ENCODE results near the gene ACAP1.

The ACAP1 gene

DNA sequence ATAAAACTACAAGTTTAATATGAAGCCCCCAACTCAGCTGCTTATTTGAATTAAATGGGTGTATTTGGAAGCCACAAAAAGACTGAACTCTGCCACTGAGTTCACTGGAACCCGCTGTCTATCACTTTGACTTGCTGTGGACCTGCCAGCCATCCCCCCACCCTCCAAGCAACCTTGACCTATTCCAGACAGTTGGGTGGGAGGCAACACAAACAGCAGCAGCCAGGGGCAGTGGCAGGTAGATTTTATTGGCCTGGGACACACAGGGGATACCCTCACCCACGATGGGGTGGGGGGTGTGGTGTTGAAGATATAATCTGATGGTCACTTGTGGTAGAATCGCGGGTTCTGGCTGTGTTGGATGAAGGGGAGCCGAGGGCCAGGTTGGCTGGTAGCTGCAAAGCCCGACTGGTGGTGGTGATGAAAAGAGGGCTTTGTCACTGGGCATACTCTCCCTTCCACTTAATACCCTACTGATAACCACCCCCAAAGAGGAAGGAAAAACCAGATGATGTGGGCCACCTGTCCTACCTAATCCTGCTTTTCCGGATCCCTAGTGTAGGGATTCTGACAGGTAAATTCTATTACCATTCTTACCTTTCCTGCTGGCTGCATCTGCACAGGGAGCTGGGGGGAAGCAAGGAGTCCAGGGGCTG lies 23.8 kb upstream of the ACAP1 start:
- DNase-seq = no peak

DNA sequence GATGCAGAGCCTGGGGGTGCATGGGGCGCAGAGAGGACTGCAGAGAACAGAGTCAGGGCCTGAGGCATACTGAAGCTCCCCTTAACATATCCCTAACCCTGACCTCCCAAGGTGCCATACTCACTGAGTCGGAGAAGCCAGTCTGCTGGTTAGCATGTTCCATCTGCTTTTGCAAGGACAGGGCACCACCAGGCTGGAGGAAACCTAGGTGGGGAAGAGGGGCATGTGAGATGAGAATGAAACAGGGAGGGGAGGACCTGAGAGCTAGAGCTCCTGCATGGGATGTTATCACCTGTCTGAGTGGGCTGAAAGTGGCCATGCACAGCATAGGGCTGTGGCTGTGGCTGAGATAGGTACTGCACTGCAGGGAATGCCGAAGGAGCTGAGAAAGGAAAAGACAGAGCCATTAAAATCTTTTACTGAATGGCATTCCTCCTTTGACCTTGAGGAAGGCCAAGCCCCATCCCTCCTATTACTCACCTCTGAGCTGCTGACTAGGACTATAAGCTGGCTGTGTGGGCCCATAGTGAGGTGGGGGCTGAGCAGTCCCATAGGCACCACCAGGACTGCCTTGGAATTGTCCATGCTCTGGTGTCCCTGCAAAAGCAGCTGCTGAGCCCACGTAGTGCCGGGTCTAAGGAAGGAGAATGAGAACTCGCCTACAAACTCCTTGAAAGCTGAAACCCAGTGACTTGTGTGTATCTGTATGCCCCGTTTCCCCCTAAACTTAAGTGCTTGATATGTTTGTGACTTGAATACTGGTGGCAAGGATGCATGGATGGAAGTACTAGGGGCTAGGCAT lies 23.0 kb upstream of the ACAP1 start:
- no peak for DNase-seq

DNA sequence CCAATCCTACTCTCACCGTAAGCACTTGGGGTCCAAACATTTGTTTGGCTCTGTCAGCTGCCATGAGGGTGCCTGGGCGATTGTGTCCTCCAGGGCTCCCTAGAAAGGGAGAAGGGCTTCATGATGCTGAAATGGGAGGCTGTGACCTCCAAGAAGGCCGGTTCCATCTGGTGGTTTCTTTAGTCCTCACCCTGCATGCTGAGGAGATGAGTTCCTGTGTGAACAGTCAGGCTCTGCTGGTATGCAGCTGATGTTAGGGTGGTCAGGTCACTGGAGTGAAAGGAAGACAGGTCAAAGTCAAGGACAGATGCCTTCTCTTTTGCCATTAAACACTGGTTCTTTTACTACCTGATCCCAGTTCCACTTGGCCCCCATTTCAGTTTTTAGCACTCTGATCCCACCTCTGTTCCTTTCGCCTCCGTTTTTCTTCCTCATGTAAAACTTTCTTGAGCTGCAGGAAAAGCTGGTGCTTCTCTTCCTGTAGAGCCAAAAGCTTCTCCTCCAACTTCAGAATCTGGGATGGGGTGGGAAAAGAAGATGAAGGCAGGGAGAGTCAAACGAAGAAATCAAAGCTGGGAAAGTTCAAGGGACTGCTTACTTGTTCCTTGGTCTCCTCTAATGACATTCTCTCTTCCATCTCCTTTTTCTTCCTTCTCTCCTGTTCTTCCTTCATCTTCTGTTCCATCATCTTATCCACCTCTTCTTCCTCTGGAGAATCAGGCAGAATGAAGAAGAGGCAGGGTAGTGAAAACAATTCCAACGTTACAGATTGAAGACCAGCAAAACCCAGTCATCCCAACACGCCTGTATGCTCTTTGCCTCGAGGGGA lies 22.2 kb upstream of the ACAP1 start:
- DNase-seq = no peak

DNA sequence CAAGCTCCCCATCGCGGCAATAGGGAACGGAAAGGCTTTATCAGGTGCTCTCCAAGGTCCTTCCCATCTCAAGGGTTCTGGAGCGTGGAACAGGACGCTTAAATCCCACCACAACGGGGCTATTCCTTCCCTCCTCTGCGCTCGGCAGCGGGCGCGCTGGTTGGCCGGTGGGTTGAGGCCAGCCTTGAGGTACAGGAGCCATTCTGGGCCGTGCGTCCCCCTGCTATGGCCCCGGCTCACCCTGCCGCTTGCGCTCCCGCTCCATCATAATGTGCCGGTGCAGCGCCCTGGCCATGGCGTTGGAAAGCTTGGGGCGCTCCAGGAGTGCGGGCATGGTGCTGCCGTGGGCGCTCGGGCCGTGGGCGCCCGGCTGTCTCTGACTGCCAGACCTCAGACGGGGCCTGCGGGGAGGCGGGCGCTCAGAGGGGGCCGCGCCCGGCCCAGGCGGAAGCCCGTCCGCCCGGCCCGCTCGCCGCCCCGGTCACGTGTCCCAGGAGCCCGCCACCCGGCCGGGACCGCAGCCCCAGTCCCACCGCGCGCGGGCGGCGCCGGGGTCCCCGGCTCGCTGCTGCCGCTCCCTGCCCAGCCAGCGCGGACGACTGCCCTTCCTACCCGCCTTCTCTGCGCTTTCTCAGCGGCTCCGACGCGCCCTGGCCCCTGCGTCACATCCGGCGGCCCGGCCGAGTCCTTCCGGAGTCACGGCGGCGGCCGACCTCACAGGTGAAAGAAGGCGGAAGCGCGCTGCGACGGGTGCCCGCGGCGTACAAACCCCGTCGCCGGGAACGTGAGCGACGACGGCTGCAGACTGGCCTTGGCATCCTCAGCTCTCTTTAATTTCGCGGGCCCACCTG lies 21.4 kb upstream of the ACAP1 start, which contains the start of gene GPS2:
Gene GPS2, minus strand, starts transcription at position 642 of the 851 bp plus-strand sequence. Its CDS starts 308 bp downstream, at position 334.
- DNase-seq = peak; percentile 62

DNA sequence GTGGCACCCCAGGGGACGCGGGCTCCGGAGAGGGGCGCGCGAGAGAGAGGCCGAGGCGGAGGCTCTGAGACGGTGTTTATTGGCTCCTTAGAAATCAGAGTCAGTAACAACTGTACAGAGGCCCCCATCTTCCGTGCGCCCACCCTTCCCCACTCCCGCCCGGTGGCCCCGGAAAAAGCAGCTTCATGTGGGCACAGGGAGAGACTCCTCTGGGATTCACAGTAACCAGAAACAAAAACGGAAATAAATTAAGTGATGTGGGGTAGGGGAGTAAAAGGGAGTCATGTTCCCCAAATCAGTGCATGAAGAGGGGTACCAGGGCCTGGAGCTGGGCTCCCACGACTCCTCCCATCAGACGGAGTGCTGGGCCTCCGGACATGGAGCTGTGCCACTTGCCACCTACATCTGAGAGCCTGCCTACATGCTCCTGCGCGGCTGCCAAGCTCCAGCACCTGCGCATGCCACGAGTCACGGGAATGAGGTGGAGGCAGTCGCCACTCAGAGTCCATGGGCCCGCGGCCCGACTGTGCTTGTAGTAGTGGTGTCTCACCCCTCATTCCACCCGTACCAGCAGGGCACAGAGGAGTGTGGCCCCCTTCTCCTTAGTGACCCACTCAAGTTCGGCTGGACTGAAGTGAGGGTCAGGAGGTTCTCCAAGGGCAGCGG lies 20.6 kb upstream of the ACAP1 start:
- no peak for DNase-seq

DNA sequence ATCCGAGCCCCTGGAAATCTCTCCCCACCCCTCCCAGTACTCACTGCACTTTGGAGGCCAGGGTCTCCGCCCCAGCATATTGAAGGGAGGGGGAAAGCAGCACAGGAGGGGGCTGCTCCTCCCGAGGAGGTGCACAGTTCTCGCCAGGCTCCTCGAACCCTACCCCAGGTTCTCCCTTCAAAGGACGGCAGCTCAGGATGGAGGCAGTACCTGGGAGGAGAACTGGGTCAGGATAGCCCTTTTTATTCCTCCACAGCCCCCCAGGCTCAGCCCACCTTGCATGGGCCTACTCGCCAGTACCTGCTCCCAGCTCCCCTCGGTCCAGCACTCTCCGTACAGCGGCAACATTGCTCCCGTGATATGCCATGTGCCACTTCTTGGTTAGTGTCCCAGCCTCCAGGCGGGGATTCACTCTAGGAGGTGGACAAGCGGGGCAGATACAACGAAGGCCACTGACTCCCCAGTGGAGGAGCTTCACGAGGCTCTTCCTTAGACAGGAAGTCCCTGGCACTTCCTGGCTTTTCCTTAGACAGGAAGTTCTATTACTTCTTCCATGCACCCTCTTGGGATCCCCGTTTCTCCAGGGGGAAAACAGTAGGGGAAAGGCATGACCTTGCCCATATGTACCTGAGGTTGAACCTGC lies 19.0 kb upstream of the ACAP1 start:
- DNase-seq = no peak

DNA sequence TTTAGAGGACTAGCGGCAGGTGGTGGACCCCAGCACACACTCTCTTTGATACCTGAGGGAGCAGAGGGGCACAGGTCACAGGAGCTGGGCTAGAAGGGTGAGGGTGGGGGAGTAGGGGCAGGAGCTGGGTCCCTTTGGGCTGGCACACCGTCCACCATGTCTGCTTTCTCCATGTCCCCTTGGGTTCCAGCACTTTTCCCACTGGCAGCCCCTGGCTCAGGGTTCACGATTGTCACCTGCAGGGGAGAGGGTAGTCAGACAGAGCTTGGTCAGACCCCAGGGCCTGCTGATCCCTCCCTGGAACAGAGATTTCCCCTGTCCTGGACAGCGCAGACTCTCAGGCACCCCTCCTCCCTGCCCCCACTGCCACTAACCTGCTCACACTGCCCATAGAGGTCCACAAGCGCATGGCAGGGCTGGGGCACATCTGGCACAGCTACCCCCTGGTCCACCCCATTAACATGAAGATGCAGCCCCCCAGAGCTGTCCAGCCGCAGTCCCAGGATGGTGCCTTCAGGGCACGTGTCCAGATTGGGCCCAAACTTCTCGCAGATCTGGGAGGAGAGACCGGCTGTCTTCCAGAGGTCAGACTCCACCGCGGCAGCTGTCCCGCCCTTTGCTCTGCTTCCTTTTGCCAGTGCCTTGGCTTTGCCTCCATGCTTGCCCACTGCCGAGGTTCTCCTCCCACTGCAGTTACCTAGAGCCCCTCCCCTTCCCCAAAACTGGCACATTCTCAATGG lies 18.0 kb upstream of the ACAP1 start:
- DNase-seq = no peak

DNA sequence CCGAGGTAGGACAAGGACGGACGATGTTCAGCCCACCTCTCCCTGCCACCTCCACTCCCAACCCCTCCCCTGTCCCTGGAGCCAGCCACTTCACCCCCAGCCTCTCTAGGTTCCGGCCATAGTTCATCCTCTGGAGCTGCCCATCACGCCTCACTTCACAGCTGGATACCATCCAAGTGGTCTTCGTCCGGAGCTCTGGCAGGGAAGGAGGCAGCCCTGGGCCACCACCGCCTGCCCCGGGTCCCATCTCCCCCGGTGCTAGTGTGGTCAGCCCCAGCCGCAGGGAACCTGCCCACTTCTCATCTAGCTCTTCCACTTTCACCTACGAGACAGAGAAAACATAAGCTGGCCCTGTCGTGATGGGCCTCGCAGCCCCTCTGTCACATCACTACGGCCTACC lies 14.9 kb upstream of the ACAP1 start:
- no peak for DNase-seq

DNA sequence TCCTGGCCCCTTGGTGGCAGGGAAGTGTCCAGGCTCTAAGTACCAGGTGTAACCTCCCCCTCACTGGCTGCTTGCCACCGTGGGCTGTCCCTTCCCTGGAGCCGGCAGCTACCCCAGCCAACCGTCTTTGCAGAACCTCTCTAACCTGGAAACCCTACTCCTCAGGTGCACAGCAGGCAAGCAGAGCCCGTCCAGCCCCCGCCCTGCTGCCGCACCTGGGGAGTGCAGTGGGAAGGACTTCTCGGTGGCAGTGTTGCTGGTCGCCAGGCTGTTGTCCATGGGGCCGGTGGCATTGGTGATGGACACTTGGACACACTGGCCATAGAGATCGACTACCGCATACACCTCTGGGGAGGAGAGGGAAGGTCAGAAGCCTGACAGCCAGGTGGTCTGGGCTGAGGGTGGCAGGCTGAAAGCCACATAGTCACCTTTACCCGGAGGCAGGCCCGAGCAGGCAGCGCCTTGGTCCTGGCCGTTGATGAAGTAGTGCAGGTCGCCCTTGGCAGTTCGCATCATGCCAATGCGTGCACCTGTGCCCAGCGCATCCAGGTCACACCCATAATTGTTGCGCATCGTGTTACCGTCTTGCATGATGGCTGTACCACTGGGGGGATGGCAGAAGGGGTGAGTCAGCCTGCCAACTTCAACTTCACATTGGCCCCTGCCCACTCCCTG lies 13.7 kb upstream of the ACAP1 start:
- DNase-seq = no peak

DNA sequence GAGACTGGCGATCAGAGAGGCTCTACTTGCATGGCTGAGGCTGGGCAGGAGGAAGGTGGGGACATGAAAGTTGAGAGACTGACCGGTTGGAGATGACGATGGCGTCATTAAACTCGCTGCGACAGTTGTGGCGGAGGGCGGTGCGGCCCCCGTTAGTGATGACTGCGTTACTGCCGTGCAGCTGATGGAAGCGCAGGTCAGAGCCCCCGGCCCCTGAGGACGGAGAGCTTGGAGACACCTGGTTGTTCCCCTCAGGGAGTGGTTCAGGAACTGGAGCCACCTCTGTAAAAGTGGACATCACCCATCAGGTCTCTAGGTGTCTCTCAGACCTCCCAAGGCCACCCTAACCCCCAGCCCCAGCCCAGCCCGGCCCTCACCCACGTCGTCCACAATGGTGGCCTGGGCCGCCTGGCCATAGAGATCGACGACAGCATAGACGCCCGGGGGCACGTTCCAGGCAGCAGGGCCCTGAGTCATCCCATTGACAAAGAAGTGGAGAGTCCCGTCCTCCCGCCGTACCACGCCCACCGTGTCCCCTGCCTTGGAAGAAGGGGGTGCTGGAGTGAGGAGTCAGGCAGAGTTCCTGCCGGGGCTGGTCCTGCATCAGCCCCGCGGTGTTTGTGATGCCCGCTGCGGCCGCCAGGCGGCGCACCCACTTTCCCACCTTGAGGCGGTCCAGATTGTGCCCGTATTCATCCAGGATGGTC lies 12.4 kb upstream of the ACAP1 start:
- DNase-seq = no peak

DNA sequence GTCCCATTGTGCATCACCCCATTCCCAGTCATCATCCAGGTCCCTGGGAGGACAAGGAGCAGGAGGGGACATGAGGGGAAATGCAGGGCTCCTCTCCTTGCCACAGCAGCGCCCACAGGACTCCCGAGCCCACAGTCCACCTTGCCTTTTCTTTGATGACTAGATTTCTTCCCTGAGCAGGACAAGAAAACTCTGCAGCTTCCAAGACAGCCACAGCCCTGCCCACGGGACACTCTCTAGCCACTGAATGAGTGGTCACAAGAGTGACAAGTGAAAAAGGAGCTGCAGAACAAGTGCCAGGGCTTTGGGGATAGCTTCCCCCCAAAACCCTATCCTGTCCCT lies 11.9 kb upstream of the ACAP1 start:
- no peak for DNase-seq

DNA sequence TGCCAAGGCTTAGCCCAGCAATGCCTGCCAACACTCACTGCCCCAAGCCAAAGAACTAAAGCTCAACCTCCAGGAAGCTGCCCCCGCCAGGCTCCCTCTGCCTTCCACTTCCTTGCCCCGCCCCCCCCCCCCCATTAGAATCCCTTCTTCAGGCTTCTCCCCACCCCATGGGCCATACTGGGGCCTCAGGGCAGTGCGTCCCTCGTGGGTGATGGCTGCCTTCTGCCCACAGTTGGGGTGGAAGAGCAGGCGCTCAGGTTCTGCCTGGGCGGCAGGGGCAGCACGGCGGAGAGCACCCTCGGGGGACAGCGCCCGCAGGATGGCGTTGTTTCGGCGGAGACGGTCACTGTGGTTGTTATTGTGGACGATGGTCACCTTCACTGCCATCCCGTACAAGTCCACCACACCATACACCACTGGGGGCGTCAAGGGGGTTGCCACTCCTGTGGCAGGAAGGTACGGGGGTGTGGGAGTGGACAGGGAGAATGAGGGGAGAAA lies 11.2 kb upstream of the ACAP1 start:
- no peak for DNase-seq

DNA sequence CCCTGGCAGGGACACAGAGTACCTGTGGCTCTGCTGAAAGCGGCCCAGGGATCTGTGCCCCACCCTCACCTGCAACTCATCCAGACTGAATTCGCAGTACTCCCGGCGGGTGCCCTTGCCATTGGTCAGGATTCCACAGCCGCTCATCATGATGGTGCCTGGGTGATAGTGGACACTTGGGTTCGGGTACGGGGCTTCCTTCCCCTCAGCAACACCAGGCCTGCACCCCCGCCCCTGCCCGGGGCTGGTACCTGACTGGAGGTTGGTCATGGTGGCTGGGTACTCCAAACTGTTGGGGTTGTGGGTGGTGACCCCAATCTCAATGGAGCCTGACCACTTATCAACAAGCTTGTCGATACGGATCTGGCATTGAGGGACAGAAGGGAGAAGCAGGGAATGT lies 10.1 kb upstream of the ACAP1 start:
- no peak for DNase-seq

DNA sequence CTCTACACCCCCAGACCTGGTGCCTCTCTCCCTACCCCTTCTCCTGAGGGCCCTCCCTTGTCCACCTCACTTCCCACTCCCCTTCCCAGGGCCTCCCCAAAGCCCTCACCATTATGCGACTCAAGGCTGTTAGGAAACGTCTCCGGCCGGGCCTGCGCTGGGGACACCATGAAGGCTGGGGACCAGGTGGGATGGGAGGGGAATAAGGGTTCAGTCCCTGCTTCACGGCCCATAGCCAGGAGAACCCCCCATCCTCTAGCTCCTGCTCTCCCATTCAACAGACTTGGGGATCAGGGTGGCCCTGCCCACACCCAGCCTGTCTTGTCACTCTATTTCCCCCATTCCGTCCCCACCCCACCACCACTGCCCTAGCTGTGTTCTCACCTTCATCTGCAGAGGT lies 9.3 kb upstream of the ACAP1 start:
- no peak for DNase-seq

DNA sequence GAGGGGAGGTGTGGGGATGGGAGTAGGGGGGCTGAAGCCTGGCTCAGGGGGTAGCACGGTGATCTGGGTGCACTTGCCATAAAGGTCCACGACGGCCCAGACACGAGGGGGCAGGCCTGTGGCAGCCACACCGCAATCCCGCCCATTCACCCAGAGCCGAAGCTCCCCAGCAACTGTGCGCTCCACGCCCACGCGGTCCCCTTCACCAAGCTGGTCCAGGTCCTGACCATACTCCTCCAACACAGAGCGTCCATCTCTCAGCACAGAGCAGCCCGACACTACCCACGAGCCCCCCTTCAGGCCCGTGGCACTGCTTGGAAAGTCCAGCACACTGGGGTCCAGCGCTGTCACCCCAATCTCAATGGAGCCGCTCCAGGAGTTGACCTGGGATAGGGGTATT lies 8.8 kb upstream of the ACAP1 start:
- DNase-seq = no peak

DNA sequence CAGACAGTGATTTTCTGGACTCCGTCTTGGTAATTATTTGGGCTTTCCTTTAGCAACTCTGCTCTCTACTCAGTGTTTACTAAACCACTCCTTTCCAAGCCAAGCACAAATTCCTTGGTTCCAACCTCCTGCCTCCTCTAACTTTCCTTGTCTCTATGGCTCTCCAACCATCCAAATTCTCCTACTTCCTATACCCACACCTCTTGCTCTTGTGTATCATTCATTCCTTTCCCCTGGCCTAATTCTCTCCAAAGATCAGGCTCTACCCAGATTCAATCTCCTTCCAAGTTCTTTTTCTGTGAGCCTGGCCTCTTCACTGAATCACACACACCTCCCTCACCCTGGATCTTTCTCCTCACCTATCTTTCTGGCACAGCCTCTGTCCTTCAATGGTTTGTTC lies 8.3 kb upstream of the ACAP1 start:
- DNase-seq = no peak

DNA sequence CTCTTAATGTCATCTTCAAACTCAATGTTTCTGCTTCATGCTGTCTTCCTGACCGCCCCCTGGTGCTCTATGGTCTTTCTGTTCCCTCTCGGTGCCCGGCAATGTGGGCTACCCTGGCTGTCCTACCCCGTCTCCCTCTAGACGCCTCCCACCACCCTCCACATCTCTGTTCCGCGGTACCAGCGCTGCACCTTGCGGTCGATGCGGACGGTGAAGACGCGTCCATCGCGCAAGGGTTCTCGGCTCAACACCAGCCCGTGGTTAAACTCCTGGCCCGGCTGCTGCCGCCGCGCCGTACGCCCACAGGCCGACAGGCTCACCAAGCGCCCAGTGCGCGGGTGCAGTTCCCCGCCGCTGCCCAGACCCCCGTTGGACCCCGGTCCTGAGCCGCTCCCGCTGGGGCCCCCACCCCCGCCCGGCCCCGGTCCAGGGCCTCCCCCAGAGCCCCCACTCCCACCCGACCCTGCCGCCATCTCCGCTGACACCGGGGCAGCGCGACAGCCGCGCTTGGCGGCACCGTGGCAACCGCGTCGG lies 7.4 kb upstream of the ACAP1 start, which contains the start of gene NEURL4:
Gene NEURL4, minus strand, starts transcription at position 496 of the 534 bp plus-strand sequence. Its CDS starts 23 bp downstream, at position 473.
- no peak for DNase-seq

DNA sequence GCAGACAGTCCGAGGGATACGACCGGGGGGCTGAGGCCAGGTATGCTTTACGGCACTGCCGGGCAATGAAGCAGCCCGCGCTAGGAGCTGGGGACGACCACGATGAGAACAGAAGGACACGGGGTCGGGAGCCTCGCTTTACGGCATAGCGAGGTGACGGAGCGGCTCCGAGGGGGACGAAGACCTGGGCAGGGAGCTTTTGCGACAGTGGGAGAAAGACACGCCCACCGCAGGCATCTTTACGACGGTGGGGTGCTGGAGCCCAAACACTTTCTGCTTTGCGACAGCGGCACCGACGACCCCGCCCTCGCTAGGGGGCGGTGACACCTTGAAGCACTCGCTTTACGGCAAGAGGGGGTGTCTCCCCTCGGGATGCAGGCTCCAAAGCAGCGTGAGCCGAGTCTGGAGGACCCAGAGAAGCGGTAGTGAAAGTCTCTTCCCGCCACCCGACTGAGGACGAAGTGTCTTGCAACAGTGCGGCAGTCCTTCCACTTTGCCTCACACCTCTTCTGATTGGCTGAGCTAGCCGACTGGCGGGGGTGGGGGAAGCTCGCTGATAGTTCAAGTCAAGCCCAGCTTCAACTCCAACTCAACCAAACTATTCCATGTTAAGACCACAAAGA lies 6.8 kb upstream of the ACAP1 start:
- DNase-seq = peak; percentile 85

Measured in NK-92 treated with Interleukin-12 subunit alpha and Interleukin-12 subunit beta, amount 100 ng/mL, for 24 hours (cell line).